Measurements from ENCODE around the gene LSM4. TPM values are rescaled to one million over a fixed set of nuclear protein-coding genes. Genes with fewer than 3 reads are reported as not detected.
"Not testable (repeated sequence)": the region's sequence is repeated elsewhere in the genome, so short reads cannot be mapped to it uniquely, and the experiment has no call there.

Gene LSM4
- total RNA-seq, 1 donor from 2014 or later, result 73.0 TPM

DNA sequence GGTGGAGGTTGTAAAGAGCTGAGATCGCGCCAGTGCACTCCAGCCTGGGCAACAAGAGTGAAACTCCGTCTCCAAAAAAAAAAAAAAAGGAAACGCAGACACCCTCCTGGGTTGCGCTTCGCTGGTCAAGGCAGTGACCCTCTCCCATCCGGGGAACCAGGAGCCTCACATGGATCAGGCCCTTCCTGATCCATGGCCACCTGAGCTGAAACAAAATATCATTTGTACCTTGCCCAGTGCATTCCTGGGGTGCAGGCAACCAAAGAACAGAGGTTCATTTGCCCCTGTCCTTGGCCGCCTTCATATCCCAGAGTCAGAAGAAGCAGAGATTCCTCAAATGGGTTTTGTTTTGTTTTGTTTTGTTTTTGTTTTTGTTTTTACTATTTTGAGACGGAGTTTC lies 8.0 kb upstream of the LSM4 start:
- no peak for TF ChIP-seq CTCF (IDR thresholded peaks at IDR 0.05)
- Mint-ChIP-seq H3K4me1 (ENCODE audit: low read depth) (peaks cover 14% of the 10 kb centered on the region), H3K36me3 (ENCODE audit: low read depth) (no peaks in the 10 kb centered on the region), H3K9me3 (ENCODE audit: low read depth) (no peaks in the 10 kb centered on the region), H3K27ac (ENCODE audit: unreplicated experiment) (no peak overlapping the region), H3K27me3 (ENCODE audit: low read depth) (no peaks in the 10 kb centered on the region), H3K4me3 (ENCODE audit: unreplicated experiment) (no peak overlapping the region)
- DNase-seq (ENCODE audit: low spot score), result no peak

GRCh38 chr19:18329035-18329376 lies 6.1 kb upstream of the LSM4 start:
- H3K27me3 Mint-ChIP-seq (ENCODE audit: low read depth), result no peaks in the 10 kb centered on the region
- H3K27ac Mint-ChIP-seq (ENCODE audit: unreplicated experiment), result peak overlapping the region; percentile 95
- no peaks in the 10 kb centered on the region for H3K36me3 Mint-ChIP-seq (ENCODE audit: low read depth)
- no peaks in the 10 kb centered on the region for H3K9me3 Mint-ChIP-seq (ENCODE audit: low read depth)
- H3K4me3 Mint-ChIP-seq (ENCODE audit: unreplicated experiment), result peak overlapping the region; percentile 74
- peaks cover 16% of the 10 kb centered on the region for H3K4me1 Mint-ChIP-seq (ENCODE audit: low read depth)
- no peak for DNase-seq (ENCODE audit: low spot score)
- no peak for TF ChIP-seq CTCF (IDR thresholded peaks at IDR 0.05)

GRCh38 chr19:18328340-18329034 lies 5.6 kb upstream of the LSM4 start:
- Mint-ChIP-seq H3K36me3 (ENCODE audit: low read depth) (no peaks in the 10 kb centered on the region), H3K4me3 (ENCODE audit: unreplicated experiment) (peak overlapping the region; percentile 74), H3K9me3 (ENCODE audit: low read depth) (no peaks in the 10 kb centered on the region), H3K27ac (ENCODE audit: unreplicated experiment) (peak overlapping the region; percentile 95), H3K27me3 (ENCODE audit: low read depth) (no peaks in the 10 kb centered on the region), H3K4me1 (ENCODE audit: low read depth) (peaks cover 21% of the 10 kb centered on the region)
- DNase-seq (ENCODE audit: low spot score), result no peak
- peak; percentile 87 for TF ChIP-seq CTCF (IDR thresholded peaks at IDR 0.05)

DNA sequence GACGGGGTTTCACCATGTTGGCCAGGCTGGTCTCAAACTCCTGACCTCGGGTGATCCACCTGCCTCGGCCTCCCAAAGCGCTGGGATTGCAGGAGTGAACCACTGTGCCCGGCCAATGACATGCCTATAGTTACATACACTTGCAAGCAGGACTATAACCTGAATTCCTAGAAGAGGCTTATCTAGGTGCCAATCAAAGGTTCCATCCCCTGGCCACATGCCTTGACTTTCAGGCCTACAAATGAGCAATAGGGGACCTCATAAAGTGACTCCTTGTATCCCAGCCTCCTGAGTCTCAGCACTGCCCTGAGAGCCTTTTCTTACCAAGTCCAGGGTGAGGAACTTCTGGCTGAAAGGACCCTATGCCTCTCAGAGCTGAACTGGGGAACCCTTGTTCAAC lies 3.9 kb upstream of the LSM4 start:
- Mint-ChIP-seq H3K36me3 (ENCODE audit: low read depth) (no peaks in the 10 kb centered on the region), H3K4me1 (ENCODE audit: low read depth) (peaks cover 33% of the 10 kb centered on the region), H3K27me3 (ENCODE audit: low read depth) (no peaks in the 10 kb centered on the region), H3K9me3 (ENCODE audit: low read depth) (no peaks in the 10 kb centered on the region), H3K4me3 (ENCODE audit: unreplicated experiment) (no peak overlapping the region), H3K27ac (ENCODE audit: unreplicated experiment) (no peak overlapping the region)
- no peak for DNase-seq (ENCODE audit: low spot score)
- no peak for TF ChIP-seq CTCF (IDR thresholded peaks at IDR 0.05)

GRCh38 chr19:18324373-18324731 lies 1.5 kb upstream of the LSM4 start:
- H3K36me3 Mint-ChIP-seq (ENCODE audit: low read depth); H3K27ac Mint-ChIP-seq (ENCODE audit: unreplicated experiment); H3K27me3 Mint-ChIP-seq (ENCODE audit: low read depth); H3K4me3 Mint-ChIP-seq (ENCODE audit: unreplicated experiment); DNase-seq (ENCODE audit: low spot score); H3K9me3 Mint-ChIP-seq (ENCODE audit: low read depth): not testable (repeated sequence)
- H3K4me1 Mint-ChIP-seq (ENCODE audit: low read depth), result peaks cover 35% of the 10 kb centered on the region

GRCh38 chr19:18322318-18322758 lies 538 bp downstream of the LSM4 start:
- H3K4me1 Mint-ChIP-seq (ENCODE audit: low read depth), result peaks cover 24% of the 10 kb centered on the region

More at GRCh38 chr19:18322318-18322758, 538 bp downstream of the LSM4 start:
- H3K27me3 Mint-ChIP-seq (ENCODE audit: low read depth), result no peaks in the 10 kb centered on the region
- TF ChIP-seq CTCF (IDR thresholded peaks at IDR 0.05), result peak; percentile 55
- H3K36me3 Mint-ChIP-seq (ENCODE audit: low read depth), result no peaks in the 10 kb centered on the region
- no peaks in the 10 kb centered on the region for H3K9me3 Mint-ChIP-seq (ENCODE audit: low read depth)
- H3K4me3 Mint-ChIP-seq (ENCODE audit: unreplicated experiment), result peak overlapping the region; percentile 84
- DNase-seq (ENCODE audit: low spot score), result no peak
- peak overlapping the region; percentile 90 for H3K27ac Mint-ChIP-seq (ENCODE audit: unreplicated experiment)
